Measurements from ENCODE around the gene MRPS24.

Gene MRPS24

DNA sequence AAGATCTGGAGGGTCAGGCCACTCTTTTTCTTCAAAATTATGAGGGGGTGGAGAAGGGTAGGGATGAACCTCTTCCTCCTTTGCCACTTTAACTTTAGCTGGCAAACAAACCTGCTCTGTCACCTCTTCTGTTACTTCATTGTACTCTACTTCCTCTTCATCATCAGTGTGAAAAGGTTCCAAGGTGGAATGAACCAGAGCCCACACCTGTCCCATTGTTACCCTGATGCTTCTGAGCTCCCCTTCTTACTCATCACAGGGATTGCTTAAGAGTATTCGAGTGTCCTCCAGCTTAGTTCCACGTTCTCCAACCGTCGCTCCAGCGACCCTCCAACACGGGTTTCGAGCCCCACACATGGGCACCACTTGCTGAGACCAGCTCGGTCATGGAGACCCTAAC lies 5.2 kb downstream of the MRPS24 start:
- Histone ChIP-seq H3K36me3 (ENCODE audit: insufficient read depth, low read length) (peaks cover 25% of the 10 kb centered on the region), H3K27me3 (ENCODE audit: insufficient read depth, low read length, poor library complexity) (no peaks in the 10 kb centered on the region), H3K9me3 (ENCODE audit: insufficient read depth, low read length, severe bottlenecking) (no peaks in the 10 kb centered on the region), H2AFZ (ENCODE audit: low read depth, low read length) (no peak overlapping the region), H3K27ac (ENCODE audit: low read length) (no peak overlapping the region), H3K4me1 (ENCODE audit: insufficient read depth, low read length) (peaks cover 14% of the 10 kb centered on the region), H3K4me2 (ENCODE audit: insufficient read depth, low read length) (no peak overlapping the region), H3K4me3 (ENCODE audit: low read depth in 1 of 2, low read length in 2 of 2) (no peak overlapping the region), H3K79me2 (ENCODE audit: insufficient read depth, low read length) (peaks cover 11% of the 10 kb centered on the region), H4K20me1 (ENCODE audit: insufficient read depth, low read length) (no peaks in the 10 kb centered on the region), H3K9ac (ENCODE audit: low read depth, low read length) (no peak overlapping the region)
- TF ChIP-seq, protein P1, sequence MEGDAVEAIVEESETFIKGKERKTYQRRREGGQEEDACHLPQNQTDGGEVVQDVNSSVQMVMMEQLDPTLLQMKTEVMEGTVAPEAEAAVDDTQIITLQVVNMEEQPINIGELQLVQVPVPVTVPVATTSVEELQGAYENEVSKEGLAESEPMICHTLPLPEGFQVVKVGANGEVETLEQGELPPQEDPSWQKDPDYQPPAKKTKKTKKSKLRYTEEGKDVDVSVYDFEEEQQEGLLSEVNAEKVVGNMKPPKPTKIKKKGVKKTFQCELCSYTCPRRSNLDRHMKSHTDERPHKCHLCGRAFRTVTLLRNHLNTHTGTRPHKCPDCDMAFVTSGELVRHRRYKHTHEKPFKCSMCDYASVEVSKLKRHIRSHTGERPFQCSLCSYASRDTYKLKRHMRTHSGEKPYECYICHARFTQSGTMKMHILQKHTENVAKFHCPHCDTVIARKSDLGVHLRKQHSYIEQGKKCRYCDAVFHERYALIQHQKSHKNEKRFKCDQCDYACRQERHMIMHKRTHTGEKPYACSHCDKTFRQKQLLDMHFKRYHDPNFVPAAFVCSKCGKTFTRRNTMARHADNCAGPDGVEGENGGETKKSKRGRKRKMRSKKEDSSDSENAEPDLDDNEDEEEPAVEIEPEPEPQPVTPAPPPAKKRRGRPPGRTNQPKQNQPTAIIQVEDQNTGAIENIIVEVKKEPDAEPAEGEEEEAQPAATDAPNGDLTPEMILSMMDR (IDR thresholded peaks at IDR 0.05; ENCODE audit: borderline replicate concordance, extremely low read depth, low read length, poor library complexity, severe bottlenecking): no peak
- ATAC-seq (ENCODE audit: insufficient read depth, low read depth) (no peak), DNase-seq (no peak)

DNA sequence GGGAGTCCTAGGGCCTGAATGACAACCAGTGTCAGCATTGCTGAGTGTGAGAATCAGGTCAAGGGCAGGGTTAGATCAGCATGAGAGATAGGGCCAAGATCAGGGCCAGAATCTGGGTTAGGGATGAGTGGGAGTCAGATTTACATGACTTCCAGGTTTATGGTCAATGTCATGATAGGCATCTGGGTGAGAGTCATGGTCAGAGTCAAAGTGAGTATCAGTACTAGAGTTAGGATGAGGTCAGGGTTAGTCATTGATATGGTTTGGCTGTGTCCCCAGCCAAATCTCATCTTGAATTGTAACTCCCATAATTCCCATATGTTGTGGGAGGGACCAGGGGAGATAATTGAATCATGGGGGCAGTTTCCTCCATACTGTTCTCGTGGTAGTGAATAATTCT lies 12.3 kb downstream of the MRPS24 start:
- DNase-seq (no peak), ATAC-seq (ENCODE audit: insufficient read depth, low read depth) (no peak)
- H3K36me3 ChIP-seq (ENCODE audit: insufficient read depth, low read length): no peaks in the 10 kb centered on the region
- H3K4me1 ChIP-seq (ENCODE audit: insufficient read depth, low read length): no peaks in the 10 kb centered on the region
- no peaks in the 10 kb centered on the region for H3K27me3 ChIP-seq (ENCODE audit: insufficient read depth, low read length, poor library complexity)
- no peak overlapping the region for H3K4me2 ChIP-seq (ENCODE audit: insufficient read depth, low read length)
- H2AFZ ChIP-seq (ENCODE audit: low read depth, low read length): no peak overlapping the region
- H3K9me3 ChIP-seq (ENCODE audit: insufficient read depth, low read length, severe bottlenecking): no peaks in the 10 kb centered on the region
- no peaks in the 10 kb centered on the region for H3K79me2 ChIP-seq (ENCODE audit: insufficient read depth, low read length)
- no peaks in the 10 kb centered on the region for H4K20me1 ChIP-seq (ENCODE audit: insufficient read depth, low read length)
- no peak overlapping the region for H3K9ac ChIP-seq (ENCODE audit: low read depth, low read length)
- no peak overlapping the region for H3K27ac ChIP-seq (ENCODE audit: low read length)
- TF ChIP-seq EZH2 (IDR thresholded peaks at IDR 0.05; ENCODE audit: borderline replicate concordance, low read depth, low read length, severe bottlenecking): no peak
- TF ChIP-seq, protein P1 (IDR thresholded peaks at IDR 0.05; ENCODE audit: borderline replicate concordance, extremely low read depth, low read length, poor library complexity, severe bottlenecking): no peak
- no peak overlapping the region for H3K4me3 ChIP-seq (ENCODE audit: low read depth in 1 of 2, low read length in 2 of 2)

DNA sequence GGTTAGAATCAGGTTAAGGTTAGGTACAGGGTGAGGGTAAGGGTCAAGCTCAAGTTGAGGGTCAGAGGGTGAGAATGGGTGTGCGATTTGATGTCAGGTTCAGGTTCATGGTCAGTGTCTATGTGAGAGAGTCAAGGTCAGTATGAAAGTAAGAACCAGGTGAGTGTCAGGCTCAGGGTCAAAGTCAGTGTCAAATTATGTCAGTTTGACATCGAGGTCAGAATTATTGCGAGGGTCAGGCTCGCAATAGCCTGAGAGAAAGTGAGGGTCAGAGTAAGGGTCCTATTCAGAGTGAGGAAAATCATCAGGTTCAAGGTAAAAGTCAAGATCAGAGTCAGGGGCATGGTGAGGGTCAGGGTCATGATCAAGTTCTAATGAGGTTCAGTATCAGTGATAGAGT lies 13.0 kb downstream of the MRPS24 start:
- H3K36me3 ChIP-seq (ENCODE audit: insufficient read depth, low read length): no peaks in the 10 kb centered on the region
- H3K4me1 ChIP-seq (ENCODE audit: insufficient read depth, low read length): no peaks in the 10 kb centered on the region
- no peak overlapping the region for H3K4me3 ChIP-seq (ENCODE audit: low read depth in 1 of 2, low read length in 2 of 2)
- no peaks in the 10 kb centered on the region for H3K9me3 ChIP-seq (ENCODE audit: insufficient read depth, low read length, severe bottlenecking)
- H3K9ac ChIP-seq (ENCODE audit: low read depth, low read length): no peak overlapping the region
- ATAC-seq (ENCODE audit: insufficient read depth, low read depth): no peak
- no peak for TF ChIP-seq EZH2 (IDR thresholded peaks at IDR 0.05; ENCODE audit: borderline replicate concordance, low read depth, low read length, severe bottlenecking)
- TF ChIP-seq, protein P1 (IDR thresholded peaks at IDR 0.05; ENCODE audit: borderline replicate concordance, extremely low read depth, low read length, poor library complexity, severe bottlenecking): no peak
- H4K20me1 ChIP-seq (ENCODE audit: insufficient read depth, low read length): no peaks in the 10 kb centered on the region
- no peaks in the 10 kb centered on the region for H3K79me2 ChIP-seq (ENCODE audit: insufficient read depth, low read length)
- no peak overlapping the region for H3K27ac ChIP-seq (ENCODE audit: low read length)
- DNase-seq: no peak
- no peak overlapping the region for H2AFZ ChIP-seq (ENCODE audit: low read depth, low read length)
- no peak overlapping the region for H3K4me2 ChIP-seq (ENCODE audit: insufficient read depth, low read length)
- H3K27me3 ChIP-seq (ENCODE audit: insufficient read depth, low read length, poor library complexity): no peaks in the 10 kb centered on the region

DNA sequence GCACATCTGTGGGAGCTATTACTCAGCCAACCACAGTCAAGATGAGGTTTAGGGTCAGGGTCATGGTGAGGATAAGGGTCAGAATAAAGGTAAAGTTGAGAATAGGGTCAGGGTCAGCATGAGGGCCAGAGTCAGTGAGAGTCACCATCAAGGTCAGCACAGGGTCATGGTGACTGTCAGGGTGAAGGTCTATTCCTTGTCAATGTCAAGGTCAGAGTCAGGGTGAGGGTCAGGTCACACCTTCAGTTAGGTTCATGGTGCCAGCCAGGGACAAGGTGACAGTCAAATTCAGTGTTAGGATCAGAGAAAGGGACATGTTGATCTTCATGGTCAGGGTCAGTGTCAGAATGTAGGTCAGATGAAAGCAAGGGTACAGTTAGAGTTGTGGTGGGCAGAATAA lies 14.1 kb downstream of the MRPS24 start:
- Histone ChIP-seq H3K4me3 (ENCODE audit: low read depth in 1 of 2, low read length in 2 of 2) (no peak overlapping the region), H3K79me2 (ENCODE audit: insufficient read depth, low read length) (no peaks in the 10 kb centered on the region), H3K4me1 (ENCODE audit: insufficient read depth, low read length) (no peaks in the 10 kb centered on the region), H3K36me3 (ENCODE audit: insufficient read depth, low read length) (no peaks in the 10 kb centered on the region), H3K9me3 (ENCODE audit: insufficient read depth, low read length, severe bottlenecking) (no peaks in the 10 kb centered on the region), H3K27me3 (ENCODE audit: insufficient read depth, low read length, poor library complexity) (no peaks in the 10 kb centered on the region), H4K20me1 (ENCODE audit: insufficient read depth, low read length) (no peaks in the 10 kb centered on the region), H3K4me2 (ENCODE audit: insufficient read depth, low read length) (no peak overlapping the region), H3K27ac (ENCODE audit: low read length) (no peak overlapping the region), H3K9ac (ENCODE audit: low read depth, low read length) (no peak overlapping the region), H2AFZ (ENCODE audit: low read depth, low read length) (no peak overlapping the region)
- DNase-seq (no peak), ATAC-seq (ENCODE audit: insufficient read depth, low read depth) (no peak)
- no peak for TF ChIP-seq EZH2 (IDR thresholded peaks at IDR 0.05; ENCODE audit: borderline replicate concordance, low read depth, low read length, severe bottlenecking)
- TF ChIP-seq, protein P1 (IDR thresholded peaks at IDR 0.05; ENCODE audit: borderline replicate concordance, extremely low read depth, low read length, poor library complexity, severe bottlenecking): no peak
